CD4-positive, alpha-beta T cell (primary cell): ENCODE data around the gene EPHB1. TPM values are rescaled to one million over a fixed set of nuclear protein-coding genes. Genes with fewer than 3 reads are reported as not detected.

Experiments
- ATAC-seq: fragments of 200-7000 bp; cut with Tn5 transposase; one replicate; pipeline ENCODE4 v1.10.0; 2022; ENCODE audit warnings: mild to moderate bottlenecking; ENCODE audit not compliant: poor library complexity
- CTCF ChIA-PET: fragments of 350-600 bp; sonication (Branson Sonifier 250); formaldehyde crosslinking; loops from one replicate; lab custom pipeline; 2021; ENCODE audit warnings: antibody characterized with exemption, inconsistent platforms; lab: Charles Lee
- POLR2A ChIA-PET: fragments of 350-600 bp; sonication (Branson Sonifier 250); formaldehyde crosslinking; loops from one replicate; lab custom pipeline; 2021; ENCODE audit warnings: antibody characterized with exemption, inconsistent platforms; lab: Charles Lee
- DNase-seq, 14 experiments: peaks; one replicate each; pipeline ENCODE4 v3.0.0-alpha.2; 2013 to 2020; ENCODE audit warnings: mixed read lengths in 2 of 14
- H3K27ac ChIP-seq, 2 donors: one replicate each; pipeline versions ENCODE4 v1.5.1 to v1.7.0; 2013; ENCODE audit warnings: low read length in 2 of 2, low read depth in 1 of 2, mild to moderate bottlenecking in 1 of 2
- H3K27me3 ChIP-seq, 2 experiments: 1 replicate in 1 of 2; 2 replicates in 1 of 2; pipeline versions ENCODE4 v1.6.1 to v1.7.0; 2013; ENCODE audit warnings: low read length in 2 of 2, control low read depth in 1 of 2, mild to moderate bottlenecking in 1 of 2, moderate library complexity in 1 of 2; ENCODE audit not compliant: insufficient read depth in 2 of 2, control insufficient read depth in 1 of 2
- H3K36me3 ChIP-seq: one replicate; pipeline ENCODE4 v1.6.1; 2013; ENCODE audit warnings: low read length, control low read depth; ENCODE audit not compliant: insufficient read depth
- H3K4me1 ChIP-seq: one replicate; pipeline ENCODE4 v1.6.1; 2013; ENCODE audit warnings: low read length, control low read depth; ENCODE audit not compliant: insufficient read depth
- H3K4me3 ChIP-seq: one replicate; pipeline ENCODE4 v1.5.1; 2013; ENCODE audit warnings: mild to moderate bottlenecking, low read length, moderate library complexity
- H3K9me3 ChIP-seq, 2 experiments: 1 replicate in 1 of 2; 2 replicates in 1 of 2; pipeline versions ENCODE4 v1.6.1 to v1.7.0; 2013; ENCODE audit warnings: low read length in 2 of 2, mild to moderate bottlenecking in 2 of 2, control low read depth in 1 of 2, moderate library complexity in 1 of 2; ENCODE audit not compliant: control insufficient read depth in 1 of 2, insufficient read depth in 1 of 2
- H3K27ac Mint-ChIP-seq: one replicate; pipeline ENCODE4 v1.8.0; 2020; ENCODE audit warnings: mixed read lengths
- H3K27me3 Mint-ChIP-seq: one replicate; pipeline ENCODE4 v1.8.0; 2021; ENCODE audit warnings: mixed read lengths
- H3K36me3 Mint-ChIP-seq: one replicate; pipeline ENCODE4 v1.8.0; 2021; ENCODE audit warnings: low read depth, mixed read lengths
- H3K4me1 Mint-ChIP-seq: one replicate; pipeline ENCODE4 v1.8.0; 2021; ENCODE audit warnings: low read depth, mixed read lengths
- H3K4me3 Mint-ChIP-seq: one replicate; pipeline ENCODE4 v1.8.0; 2020; ENCODE audit warnings: mild to moderate bottlenecking, mixed read lengths
- H3K9me3 Mint-ChIP-seq: one replicate; pipeline ENCODE4 v1.8.0; 2020; ENCODE audit warnings: mixed read lengths
- intact Hi-C, 2 experiments: fragments of 100-400 bp; cut with DNase I in 1 of 2; cut with micrococcal nuclease in 1 of 2; formaldehyde crosslinking; loops; one replicate each; pipeline versions ENCODE4 v1.15.1 to v1.9.0; 2023 to 2025; cut with DNase I, micrococcal nuclease
- total RNA-seq, 174 experiments: library from RNA in 2 of 174; stranded (reverse) in 2 of 174; gene quantifications; one replicate each; pipeline ENCODE4 v1.2.3 and lab custom pipeline; 2021 to 2026
- TF ChIP-seq, protein P1 (sequence below): fragments of 200-600 bp; IDR thresholded peaks from one replicate; pipeline ENCODE4 v1.8.0; 2022; ENCODE audit warnings: antibody characterized with exemption, mild to moderate bottlenecking

The EPHB1 gene
- total RNA-seq, 2 experiments from 2014 or later, result 0.08 to 0.49 TPM

DNA sequence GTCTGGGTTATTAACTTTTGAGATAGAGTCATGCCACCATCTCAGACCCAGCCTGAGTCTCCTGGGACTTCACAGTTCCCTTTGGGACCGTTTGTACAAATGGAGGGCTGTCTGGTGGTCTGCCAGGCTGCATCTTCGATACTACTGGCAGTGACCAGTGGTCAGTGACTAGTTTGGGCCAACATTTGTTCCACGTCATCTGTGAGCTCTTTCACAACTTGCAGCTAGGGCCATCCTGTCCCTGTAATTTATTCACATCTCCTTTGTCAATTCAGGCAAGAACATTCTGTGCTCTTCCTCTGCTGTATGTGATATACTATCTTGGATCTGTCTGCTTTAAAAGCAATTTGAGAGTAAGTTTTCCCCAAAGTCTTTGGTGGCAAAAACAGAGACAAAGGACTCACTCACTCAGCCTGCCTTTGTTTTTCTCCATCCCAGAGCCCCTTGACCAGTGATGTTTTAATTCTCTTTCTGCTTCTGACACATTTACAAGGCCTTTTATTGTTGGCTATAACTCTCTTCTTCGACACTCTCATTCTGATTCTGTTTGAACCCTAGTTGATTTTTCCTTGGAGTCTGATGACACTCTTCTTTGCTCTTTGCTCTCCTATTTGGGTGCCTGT, 353.4 kb downstream of the EPHB1 start:
- no peaks in the 10 kb centered on the region for H3K4me1 Mint-ChIP-seq
- no peak overlapping the region for H3K27ac ChIP-seq
- no peak overlapping the region for H3K4me3 Mint-ChIP-seq
- no peaks in the 10 kb centered on the region for H3K4me1 ChIP-seq
- no peak overlapping the region for H3K4me3 ChIP-seq
- H3K27ac Mint-ChIP-seq, result no peak overlapping the region
- ChIA-PET POLR2A (no interaction called here), CTCF (no interaction called here)
- DNase-seq, result no peak
- H3K9me3 Mint-ChIP-seq, result no peaks in the 10 kb centered on the region
- intact Hi-C loops, result no loop called here
- H3K27me3 Mint-ChIP-seq, result no peaks in the 10 kb centered on the region
- H3K36me3 ChIP-seq, result no peaks in the 10 kb centered on the region
- no peaks in the 10 kb centered on the region for H3K27me3 ChIP-seq
- TF ChIP-seq, protein P1, sequence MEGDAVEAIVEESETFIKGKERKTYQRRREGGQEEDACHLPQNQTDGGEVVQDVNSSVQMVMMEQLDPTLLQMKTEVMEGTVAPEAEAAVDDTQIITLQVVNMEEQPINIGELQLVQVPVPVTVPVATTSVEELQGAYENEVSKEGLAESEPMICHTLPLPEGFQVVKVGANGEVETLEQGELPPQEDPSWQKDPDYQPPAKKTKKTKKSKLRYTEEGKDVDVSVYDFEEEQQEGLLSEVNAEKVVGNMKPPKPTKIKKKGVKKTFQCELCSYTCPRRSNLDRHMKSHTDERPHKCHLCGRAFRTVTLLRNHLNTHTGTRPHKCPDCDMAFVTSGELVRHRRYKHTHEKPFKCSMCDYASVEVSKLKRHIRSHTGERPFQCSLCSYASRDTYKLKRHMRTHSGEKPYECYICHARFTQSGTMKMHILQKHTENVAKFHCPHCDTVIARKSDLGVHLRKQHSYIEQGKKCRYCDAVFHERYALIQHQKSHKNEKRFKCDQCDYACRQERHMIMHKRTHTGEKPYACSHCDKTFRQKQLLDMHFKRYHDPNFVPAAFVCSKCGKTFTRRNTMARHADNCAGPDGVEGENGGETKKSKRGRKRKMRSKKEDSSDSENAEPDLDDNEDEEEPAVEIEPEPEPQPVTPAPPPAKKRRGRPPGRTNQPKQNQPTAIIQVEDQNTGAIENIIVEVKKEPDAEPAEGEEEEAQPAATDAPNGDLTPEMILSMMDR, result no peak
- H3K9me3 ChIP-seq, result peaks cover 0 to 4% of the 10 kb centered on the region in 2 experiments
- no peaks in the 10 kb centered on the region for H3K36me3 Mint-ChIP-seq
- no peak for ATAC-seq

DNA sequence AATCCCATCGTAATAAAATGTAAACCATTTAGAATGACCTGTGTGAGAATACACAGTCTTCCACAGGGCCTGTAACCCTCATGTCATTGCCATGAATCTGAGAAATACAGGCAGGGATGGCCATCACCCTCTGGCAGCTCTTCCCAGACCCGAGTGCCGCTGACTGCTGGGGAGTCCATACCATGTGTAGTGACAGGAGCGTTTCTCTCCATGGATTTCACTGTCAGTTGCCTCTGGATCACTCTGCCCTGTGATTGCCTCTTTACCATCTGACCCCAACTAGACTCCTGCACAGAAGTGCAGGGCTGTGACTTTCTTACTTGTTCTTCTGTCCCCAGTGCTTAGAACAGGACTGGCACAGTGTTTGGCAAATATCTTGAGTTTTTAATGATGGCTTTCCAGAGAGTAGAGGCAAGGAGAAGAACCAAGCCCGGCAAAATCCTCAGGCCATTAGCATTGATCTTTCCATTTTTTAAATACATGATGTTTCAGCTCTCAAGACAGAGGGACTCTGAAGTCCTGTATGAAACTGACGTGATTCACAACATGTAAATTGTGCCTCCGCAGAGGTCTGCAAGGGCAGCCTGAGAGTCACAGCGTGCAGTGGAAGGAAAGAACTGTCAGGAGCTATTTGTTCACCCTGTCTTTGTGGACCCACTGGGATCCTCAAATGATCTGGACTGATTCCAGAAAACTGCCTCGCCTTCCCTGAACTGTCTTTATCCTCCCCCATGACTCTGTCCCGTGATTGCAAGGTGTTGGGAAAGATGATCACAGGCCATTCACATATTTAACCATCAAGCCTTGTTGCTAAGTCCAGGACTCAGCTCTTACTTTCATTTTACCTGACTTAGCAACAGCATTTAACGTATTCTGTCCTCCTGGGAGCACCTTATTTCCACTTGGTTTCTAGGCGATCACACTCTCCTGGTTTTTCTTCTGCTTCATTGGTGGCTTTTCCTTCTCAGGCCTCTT, 354.9 kb downstream of the EPHB1 start:
- Histone ChIP-seq H3K4me3 (no peak overlapping the region), H3K27ac (no peak overlapping the region), H3K9me3 (no peaks in the 10 kb centered on the region), H3K4me1 (no peaks in the 10 kb centered on the region), H3K27me3 (no peaks in the 10 kb centered on the region), H3K36me3 (no peaks in the 10 kb centered on the region)
- Mint-ChIP-seq H3K27me3 (no peaks in the 10 kb centered on the region), H3K4me1 (no peaks in the 10 kb centered on the region), H3K27ac (no peak overlapping the region), H3K4me3 (no peak overlapping the region), H3K9me3 (no peaks in the 10 kb centered on the region), H3K36me3 (no peaks in the 10 kb centered on the region)
- DNase-seq, result no peak
- ChIA-PET POLR2A (no interaction called here), CTCF (no interaction called here)
- no peak for ATAC-seq
- intact Hi-C loops, result no loop called here
- TF ChIP-seq, protein P1, result no peak

DNA sequence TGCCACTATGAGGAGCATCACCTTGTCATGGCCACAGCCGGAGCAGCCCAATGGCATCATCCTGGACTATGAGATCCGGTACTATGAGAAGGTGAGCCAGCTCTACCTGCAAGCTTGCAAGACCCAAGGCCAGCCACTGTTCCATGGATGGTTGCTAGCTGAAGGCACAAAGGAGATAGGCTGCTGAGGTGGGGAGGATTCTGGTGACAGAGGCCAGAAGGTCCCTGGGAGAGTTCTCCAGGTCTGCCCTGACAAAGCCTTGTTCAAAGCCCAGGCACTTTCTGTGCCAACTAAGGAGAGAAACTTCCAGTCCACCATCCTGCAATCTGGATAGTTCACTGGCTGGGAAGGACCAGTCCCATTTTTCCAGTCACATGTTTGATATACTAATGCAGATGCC, 359.1 kb downstream of the EPHB1 start:
- H3K4me1 ChIP-seq, result no peaks in the 10 kb centered on the region
- intact Hi-C loops, result no loop called here
- peaks cover 3% of the 10 kb centered on the region for H3K9me3 Mint-ChIP-seq
- CTCF ChIA-PET, result no interaction called here
- DNase-seq (no peak), ATAC-seq (no peak)
- no peaks in the 10 kb centered on the region for H3K4me1 Mint-ChIP-seq
- no peak overlapping the region for H3K27ac Mint-ChIP-seq
- TF ChIP-seq, protein P1, result no peak
- no peaks in the 10 kb centered on the region for H3K36me3 Mint-ChIP-seq
- no peaks in the 10 kb centered on the region for H3K9me3 ChIP-seq
- H3K36me3 ChIP-seq, result no peaks in the 10 kb centered on the region
- no peaks in the 10 kb centered on the region for H3K27me3 Mint-ChIP-seq
- no peaks in the 10 kb centered on the region for H3K27me3 ChIP-seq
- no peak overlapping the region for H3K4me3 ChIP-seq
- POLR2A ChIA-PET, result no interaction called here
- H3K27ac ChIP-seq, result no peak overlapping the region
- no peak overlapping the region for H3K4me3 Mint-ChIP-seq
